HG02588 (cell line): ENCODE measurements around the gene CDH13.

Source experiments
- ATAC-seq: cut with Tn5 transposase; IDR thresholded peaks from one replicate; pipeline ENCODE4 v1.9.1; 2021; ENCODE audit warnings: mild to moderate bottlenecking, moderate library complexity; ENCODE audit not compliant: unreplicated experiment

Gene CDH13

GRCh38 chr16:82684256-82684655 is 57.5 kb downstream of the CDH13 start:
- no peak for ATAC-seq

GRCh38 chr16:82685526-82685925 is 58.8 kb downstream of the CDH13 start:
- no peak for ATAC-seq

- ATAC-seq = no peak
These were observed 67.6 kb downstream of the CDH13 start for GRCh38 chr16:82694239-82694874.

DNA sequence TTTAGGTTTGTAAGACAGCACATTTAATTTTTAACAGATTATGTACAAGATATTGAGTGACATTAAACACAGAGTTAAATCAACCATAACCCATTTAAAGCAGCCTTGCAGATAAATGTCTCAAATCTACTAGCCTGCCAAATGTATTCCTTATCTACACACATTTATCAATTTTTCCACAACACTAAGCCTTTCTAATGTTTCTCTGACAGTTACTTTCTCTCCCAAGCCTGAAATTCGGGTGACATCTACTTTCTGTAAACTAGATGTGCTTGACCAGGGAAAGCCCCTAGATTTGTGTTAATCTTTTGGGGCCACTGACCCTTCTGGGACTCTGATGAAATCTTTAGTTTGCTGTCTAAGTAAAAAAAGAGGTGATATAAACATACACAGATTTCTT is 69.0 kb downstream of the CDH13 start:
- ATAC-seq = no peak

GRCh38 chr16:82699260-82699659 is 72.5 kb downstream of the CDH13 start:
- no peak for ATAC-seq

DNA sequence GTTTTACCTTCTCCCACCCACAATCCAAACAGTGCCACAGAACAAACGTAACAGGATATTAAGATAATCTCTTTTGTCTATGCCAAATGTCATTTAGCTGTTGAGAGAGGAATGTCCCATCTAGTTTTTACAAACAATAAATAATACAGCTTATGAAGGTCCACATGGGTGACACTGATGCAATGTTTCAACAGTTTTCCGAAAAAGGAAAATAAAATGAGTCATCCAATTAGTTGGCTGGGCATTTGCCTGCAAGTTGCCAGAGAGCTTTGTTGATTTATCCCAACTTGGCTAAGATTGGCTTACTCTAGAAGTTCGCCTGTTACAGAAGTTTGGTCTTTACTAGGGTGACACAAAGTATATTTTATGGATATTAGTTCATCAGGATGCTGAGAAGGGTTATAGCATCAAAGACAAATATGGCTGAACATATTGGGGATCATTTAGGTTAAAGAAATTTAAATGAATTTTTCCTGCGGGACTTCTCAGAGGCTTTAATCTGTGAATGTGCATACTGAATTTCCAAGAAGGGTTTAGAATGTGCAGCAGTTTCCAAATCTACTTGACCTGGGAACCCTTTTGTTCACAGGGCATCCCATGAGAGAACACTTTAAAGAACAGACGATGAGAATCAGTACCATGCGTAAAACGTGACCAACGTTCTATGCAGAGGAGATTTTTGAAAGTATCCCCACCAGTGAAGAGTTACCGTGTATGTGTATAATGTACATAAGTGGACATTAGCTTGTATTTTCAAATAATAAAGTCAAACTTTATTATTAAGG is 73.1 kb downstream of the CDH13 start:
- no peak for ATAC-seq

GRCh38 chr16:82700541-82701235 is 73.9 kb downstream of the CDH13 start:
- no peak for ATAC-seq

GRCh38 chr16:82701442-82701955 is 74.7 kb downstream of the CDH13 start:
- ATAC-seq = no peak

- ATAC-seq = no peak
These were observed 76.4 kb downstream of the CDH13 start for GRCh38 chr16:82703161-82703560.

DNA sequence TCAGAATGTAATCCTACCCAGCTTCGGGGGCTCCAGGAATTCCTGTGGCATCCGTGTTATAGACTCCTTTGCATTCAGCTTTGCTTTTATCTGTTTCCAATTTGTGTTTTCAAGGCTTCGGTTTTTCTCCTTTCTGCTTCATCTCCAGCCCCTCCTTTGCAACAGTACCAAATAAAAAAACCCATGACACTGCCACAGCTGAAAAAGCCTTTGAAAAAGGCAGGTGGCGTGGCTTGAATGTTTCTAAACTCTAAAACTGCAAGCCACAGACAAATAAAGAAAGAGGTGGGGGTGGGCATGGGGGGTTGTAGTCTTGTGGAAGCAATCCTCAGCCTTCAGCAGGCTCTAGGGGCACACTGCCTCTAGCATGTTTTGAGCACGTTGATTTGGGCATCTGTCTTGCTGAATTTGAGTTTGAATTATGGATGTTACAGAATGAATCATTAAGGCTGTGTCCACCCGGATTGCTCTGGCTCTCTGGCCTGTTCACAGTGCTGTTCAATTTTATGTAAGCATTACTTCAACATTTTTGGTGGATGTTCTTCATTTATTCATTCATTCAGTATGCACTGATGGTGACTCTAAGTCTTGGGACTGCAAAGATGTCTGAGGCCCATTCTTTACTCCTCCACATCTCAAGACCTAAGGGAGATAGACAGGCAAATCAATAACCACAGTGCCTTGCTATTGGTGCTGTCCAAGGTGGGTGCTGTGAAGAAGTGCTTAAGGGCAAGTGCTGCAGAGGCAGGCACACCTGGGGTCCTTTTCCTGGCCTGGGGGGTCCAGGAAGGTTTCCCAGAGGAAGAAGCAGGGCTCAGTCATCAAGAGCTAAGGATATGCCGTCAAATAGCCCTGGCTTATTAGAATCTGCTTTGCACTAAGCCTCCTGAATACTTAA is 77.4 kb downstream of the CDH13 start:
- ATAC-seq = no peak

DNA sequence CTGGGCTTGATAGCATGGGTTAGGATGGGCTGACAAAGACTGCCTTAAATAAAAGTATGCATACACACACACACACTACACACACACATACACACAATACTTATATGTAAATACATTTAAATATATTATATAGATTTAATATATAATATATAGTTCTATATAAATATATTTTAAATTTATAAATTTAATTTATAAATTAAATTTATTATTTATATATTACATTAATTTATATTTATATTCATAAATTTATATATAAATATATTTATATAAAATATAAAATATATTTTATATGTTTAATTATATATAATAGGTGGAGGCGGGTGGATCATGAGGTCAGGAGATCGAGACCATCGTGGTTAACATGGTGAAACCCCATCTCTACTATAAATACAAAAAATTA is 83.2 kb downstream of the CDH13 start:
- no peak for ATAC-seq

- no peak for ATAC-seq
These were observed 87.0 kb downstream of the CDH13 start for GRCh38 chr16:82713778-82714177.

- ATAC-seq = no peak
These were observed 88.4 kb downstream of the CDH13 start for GRCh38 chr16:82715160-82715559.

GRCh38 chr16:82715833-82716232 is 89.1 kb downstream of the CDH13 start:
- ATAC-seq = no peak

- ATAC-seq = no peak
These were observed 89.6 kb downstream of the CDH13 start for GRCh38 chr16:82716361-82716855.

GRCh38 chr16:82720414-82720813 is 93.6 kb downstream of the CDH13 start:
- ATAC-seq = no peak

- no peak for ATAC-seq
These were observed 99.5 kb downstream of the CDH13 start for GRCh38 chr16:82726306-82726705.

- ATAC-seq = no peak
These were observed 102.1 kb downstream of the CDH13 start for GRCh38 chr16:82728901-82729300.

DNA sequence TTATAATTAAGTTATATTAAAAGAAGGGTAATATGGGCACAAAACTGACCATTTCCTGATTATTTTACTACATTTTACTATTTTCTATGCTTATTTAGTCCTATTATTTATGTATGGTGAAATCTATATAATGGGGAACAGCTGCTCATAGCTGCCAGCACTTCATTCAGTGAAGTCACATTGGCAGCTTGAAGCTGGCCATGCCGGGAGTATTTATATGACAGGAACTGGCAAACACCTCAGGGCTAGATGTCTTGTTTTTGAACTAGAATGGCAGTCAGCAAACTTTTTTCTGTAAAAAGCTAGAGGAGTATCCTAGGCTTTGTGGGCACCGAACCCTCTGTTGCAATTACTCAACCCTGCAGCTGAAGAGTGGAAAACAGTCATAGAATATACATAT is 104.1 kb downstream of the CDH13 start:
- ATAC-seq = no peak

GRCh38 chr16:82732461-82732860 is 105.7 kb downstream of the CDH13 start:
- ATAC-seq = no peak

- no peak for ATAC-seq
These were observed 108.4 kb downstream of the CDH13 start for GRCh38 chr16:82735186-82735585.
